ENCODE results near the gene NDUFS5.
"Not testable (repeated sequence)": the region's sequence is repeated elsewhere in the genome, so short reads cannot be mapped to it uniquely, and the experiment has no call there.

Gene NDUFS5

DNA sequence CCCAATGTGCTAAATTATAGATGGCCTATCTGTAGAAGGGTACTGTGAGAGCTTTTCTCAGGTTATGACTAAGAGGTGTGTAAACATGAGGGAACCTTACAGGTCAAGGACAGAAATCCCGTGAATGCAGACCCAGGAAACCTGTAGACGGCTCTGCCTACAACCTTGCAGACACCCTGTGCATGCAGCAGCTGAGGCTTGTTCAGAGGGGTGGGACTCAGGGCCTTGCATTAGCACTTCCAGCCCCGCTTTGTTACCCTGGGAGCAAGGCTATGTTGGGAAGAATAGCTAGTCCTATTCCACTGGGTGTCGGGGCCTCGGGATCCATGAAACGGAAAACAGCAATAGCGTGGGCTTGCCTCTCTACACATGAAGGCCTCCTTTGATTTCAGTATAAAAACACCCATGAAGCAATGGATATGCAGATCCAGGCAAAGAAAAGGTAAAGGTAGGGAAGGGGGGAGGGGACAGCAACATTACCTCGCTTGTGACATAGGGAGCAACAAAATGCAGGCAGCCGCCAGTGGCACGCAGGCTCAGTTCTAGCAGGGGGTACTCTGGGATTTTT is 9.5 kb upstream of the NDUFS5 start:
- no peak for DNase-seq (ENCODE audit: low read depth in 2 of 2)

DNA sequence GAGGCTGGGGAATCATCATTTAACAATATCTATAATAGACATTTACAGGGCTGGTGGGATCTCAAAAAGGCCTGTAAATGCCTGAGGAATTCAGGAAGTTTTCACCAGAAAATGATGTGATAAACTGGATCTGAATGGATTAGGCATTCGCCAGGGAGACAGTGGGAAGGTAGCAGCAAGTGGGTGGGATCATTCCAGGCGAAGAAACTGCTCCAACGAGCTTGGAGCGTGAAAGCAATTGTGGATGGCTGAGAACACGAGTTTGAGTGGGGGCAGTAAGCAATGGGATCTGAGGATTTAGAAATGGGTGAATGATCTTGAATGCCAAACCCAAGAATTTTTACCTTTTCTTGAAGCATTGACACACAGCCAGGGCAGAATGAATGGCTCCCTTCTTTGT is 8.9 kb upstream of the NDUFS5 start:
- no peak for DNase-seq (ENCODE audit: low read depth in 2 of 2)

DNA sequence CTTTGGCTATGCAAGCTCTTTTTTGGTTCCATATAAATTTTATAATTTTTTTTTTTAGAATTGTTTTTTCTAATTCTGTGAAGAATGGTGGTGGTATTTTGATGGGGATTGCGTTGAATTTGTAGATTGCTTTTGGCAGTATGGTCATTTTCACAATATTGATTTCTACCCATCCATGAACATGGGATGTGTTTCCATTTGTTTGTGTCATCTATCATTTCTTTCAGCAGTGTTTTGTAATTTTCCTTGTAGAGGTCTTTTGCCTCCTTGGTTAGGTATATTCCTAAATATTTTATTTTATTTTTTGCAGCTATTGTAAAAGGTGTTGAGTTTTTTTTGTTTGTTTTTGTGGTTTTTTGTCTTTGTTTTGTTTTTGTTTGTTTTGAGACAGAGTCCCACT is 5.7 kb upstream of the NDUFS5 start:
- DNase-seq (ENCODE audit: low read depth in 2 of 2), result not testable (repeated sequence)

DNA sequence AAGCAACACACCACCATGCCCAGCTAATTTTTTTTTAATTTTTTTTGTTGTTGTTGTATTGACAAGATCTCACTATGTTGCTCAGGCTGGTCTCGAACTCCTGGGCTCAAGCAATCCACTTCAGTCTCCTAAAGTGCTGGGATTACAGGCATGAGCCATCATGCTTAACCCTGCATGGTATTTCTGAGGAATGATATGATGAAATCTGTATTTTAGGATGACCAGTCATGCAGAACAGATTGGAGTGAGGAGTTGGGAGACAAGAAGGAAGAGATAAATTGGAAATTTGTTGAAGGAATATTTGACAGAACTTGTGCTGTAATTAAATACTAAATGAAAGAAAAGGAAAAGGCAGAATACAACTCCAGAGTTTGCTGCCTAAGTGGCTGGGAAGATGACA is 4.7 kb upstream of the NDUFS5 start:
- DNase-seq (ENCODE audit: low read depth in 2 of 2), result no peak

DNA sequence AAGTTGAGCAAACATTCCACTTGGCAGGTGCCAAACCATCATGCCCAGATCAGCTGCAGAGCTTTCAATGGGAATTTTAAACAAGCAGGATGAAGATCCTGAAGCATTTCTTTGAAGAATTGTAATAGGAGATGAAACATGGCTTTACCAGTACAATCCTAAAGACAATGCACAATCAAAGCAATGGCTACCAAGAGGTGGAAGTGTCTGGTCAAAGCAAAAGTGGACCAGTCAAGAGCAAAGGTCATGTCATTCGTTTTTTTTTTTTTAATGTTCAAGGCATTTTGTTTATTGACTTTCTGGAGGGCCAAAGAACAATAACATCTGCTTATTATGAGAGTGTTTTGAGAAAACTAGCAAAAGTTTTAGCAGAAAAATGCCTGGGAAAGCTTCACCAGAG is 3.0 kb upstream of the NDUFS5 start:
- no peak for DNase-seq (ENCODE audit: low read depth in 2 of 2)

DNA sequence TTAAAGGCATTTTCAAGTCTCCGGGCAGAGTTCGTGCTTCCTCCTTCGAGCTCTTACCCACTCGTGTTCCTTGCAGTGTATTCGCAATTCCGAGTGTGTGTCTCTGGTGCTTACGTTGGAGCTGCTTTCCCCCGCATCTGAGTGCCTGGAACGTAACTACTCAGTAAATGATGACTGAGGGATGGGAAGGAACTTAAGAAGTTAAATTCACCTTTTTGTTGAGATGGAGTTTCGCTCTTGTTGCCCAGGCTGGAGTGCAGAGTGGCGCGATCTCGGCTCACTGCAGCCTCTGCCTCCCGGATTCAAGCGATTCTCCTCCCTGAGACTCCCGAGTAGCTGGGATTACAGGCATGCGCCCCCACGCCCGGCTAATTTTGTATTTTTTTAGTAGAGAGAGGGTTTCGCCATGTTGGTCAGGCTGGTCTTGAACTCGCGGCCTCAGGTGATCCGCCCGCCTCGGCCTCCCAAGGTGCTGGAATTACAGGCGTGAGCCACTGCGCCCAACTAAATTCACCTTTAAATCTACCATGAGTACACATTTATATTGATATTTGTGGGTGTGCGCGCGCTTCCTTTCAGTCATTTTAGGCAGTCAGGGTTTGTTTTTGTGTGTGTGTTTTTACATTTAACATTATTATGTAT is 837 bp downstream of the NDUFS5 start:
- no peak for DNase-seq (ENCODE audit: low read depth in 2 of 2)

- no peak for DNase-seq (ENCODE audit: low read depth in 2 of 2)
Observed at GRCh38 chr1:39034114-39034654, 8.0 kb downstream of the NDUFS5 start.

- no peak for DNase-seq (ENCODE audit: low read depth in 2 of 2)
Observed at GRCh38 chr1:39036678-39037077, 10.5 kb downstream of the NDUFS5 start.

- DNase-seq (ENCODE audit: low read depth in 2 of 2), result no peak
Observed at GRCh38 chr1:39043513-39043912, 17.4 kb downstream of the NDUFS5 start.

- DNase-seq (ENCODE audit: low read depth in 2 of 2), result no peak
Observed at GRCh38 chr1:39044762-39045161, 18.6 kb downstream of the NDUFS5 start.

- no peak for DNase-seq (ENCODE audit: low read depth in 2 of 2)
Observed at GRCh38 chr1:39045231-39045630, 19.1 kb downstream of the NDUFS5 start.

- no peak for DNase-seq (ENCODE audit: low read depth in 2 of 2)
Observed at GRCh38 chr1:39046613-39047210, 20.6 kb downstream of the NDUFS5 start.

DNA sequence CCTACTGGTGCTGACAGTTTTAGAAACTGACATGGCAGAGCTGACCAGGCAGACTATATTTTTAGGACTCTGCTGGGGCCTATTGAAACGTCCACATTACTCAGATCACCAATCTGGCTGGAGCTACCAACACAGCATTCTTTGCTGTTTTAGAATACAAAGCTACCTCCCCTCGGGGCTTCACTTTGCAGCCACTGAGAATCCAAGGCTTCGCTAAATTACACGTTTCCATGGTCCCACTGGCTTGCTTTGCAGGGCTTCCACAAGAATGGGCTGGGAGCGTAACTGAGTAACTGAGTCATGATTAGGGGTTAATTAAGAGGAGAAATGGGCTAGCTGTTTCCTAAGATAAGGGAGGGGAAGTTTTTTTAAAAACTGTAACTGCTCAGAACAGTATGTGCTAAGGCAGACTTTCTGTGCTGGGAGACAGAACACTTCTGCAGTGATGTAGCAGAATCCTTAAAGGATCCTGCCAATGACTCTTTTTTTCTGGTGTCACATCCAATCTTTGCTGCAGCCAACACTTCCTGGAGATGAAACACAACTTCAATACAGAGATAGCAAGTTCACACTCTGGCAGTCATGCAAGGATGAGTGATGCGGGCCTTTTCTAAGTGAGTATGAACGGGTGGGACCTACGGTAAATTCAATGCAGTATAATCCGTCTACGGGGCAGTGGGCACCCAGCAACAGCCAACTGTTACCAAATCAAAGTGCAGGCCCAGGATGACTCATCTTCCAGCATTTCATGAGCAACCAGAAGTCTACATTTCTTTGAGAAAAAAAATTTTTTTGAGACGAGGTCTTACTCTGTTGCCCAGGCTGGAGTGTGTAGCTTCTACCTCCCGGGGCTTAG is 21.5 kb downstream of the NDUFS5 start:
- DNase-seq (ENCODE audit: low read depth in 2 of 2), result no peak

- DNase-seq (ENCODE audit: low read depth in 2 of 2), result no peak
Observed at GRCh38 chr1:39048745-39049370, 22.7 kb downstream of the NDUFS5 start.

GRCh38 chr1:39050001-39050400 is 23.9 kb downstream of the NDUFS5 start:
- no peak for DNase-seq (ENCODE audit: low read depth in 2 of 2)

DNA sequence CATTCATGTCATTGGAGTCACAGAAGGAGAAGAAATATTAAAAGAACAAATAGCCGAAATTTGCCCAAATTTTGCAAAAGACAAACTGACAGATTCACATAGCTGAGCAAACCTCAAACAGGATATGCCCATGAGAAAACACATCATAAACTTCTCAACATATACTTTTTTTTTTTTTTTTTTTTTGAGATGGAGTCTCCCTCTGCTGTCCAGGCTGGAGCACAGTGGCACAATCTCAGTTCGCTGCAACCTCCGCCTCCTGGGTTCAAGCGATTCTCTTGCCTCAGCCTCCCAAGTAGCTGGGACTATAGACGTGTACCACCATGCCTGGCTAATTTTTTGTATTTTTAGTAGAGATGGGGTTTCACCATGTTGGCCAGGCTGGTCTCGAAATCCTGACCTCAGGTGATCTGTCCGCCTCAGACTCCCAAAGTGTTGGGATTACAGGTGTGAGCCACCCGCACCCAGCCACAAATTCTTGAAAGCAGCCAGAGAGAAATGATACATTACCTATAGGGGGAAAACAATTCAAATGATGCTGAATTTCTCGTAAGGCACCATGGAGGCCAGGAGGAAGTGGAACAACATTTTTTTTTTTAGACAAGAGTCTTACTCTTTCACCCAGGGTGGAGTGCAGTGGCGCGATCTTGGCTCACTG is 25.2 kb downstream of the NDUFS5 start:
- DNase-seq (ENCODE audit: low read depth in 2 of 2), result not testable (repeated sequence)

GRCh38 chr1:39051956-39052355 is 25.8 kb downstream of the NDUFS5 start:
- no peak for DNase-seq (ENCODE audit: low read depth in 2 of 2)

DNA sequence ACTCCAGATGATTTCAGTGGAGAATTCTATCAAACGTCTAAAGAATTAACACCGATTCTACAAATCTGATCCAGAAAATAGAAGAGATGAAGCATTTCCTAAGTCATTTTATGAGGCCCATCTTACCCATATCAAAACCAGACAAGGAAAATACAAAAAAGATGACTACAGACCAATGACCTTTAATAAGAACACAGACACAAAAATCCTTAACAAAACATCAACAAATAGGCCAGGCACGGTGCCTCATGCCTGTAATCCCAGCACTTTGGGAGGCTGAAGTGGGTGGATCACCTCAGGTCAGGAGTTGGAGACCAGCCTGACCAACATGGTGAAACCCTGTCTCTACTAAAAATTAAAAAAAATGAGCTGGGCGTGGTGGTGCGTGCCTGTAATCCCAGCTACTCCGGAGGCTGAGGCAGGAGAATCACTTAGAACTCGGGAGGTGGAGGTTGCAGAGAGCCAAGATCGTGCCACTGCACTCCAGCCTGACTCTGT is 29.1 kb downstream of the NDUFS5 start:
- DNase-seq (ENCODE audit: low read depth in 2 of 2), result not testable (repeated sequence)

GRCh38 chr1:39061516-39061915 is 35.4 kb downstream of the NDUFS5 start:
- not testable (repeated sequence) for DNase-seq (ENCODE audit: low read depth in 2 of 2)

GRCh38 chr1:39061951-39062350 is 35.8 kb downstream of the NDUFS5 start:
- no peak for DNase-seq (ENCODE audit: low read depth in 2 of 2)

DNA sequence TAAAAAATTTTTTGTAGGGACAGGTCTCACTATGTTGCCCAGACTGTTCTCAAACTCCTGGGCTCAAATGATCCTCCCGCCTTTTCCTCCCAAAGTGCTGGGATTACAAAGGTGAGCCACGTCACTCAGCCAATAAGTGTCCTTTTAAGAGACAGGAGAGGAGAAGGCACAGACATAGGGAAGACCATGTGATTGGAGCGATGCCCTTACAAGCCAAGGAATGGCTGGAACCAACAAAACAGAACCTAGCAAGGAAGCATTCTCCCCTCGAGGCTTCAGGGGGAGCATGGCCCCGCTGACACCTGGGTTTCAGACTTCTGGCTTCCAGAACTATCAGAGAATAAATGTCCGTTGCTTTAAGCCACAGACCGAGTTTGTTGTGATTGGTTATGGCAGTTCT is 37.0 kb downstream of the NDUFS5 start:
- DNase-seq (ENCODE audit: low read depth in 2 of 2), result no peak
